Lung (tissue), 16 donors: ENCODE measurements around the gene CD38. TPM values are rescaled to one million over a fixed set of nuclear protein-coding genes. Genes with fewer than 3 reads are reported as not detected.
"Not testable (repeated sequence)": the region's sequence is repeated elsewhere in the genome, so short reads cannot be mapped to it uniquely, and the experiment has no call there.

Experiments used
- ATAC-seq: fragments of 200-7000 bp; cut with Tn5 transposase; one replicate; pipeline ENCODE4 v1.9.1; 2020; ENCODE audit warnings: moderate number of reproducible peaks; ENCODE audit not compliant: insufficient read depth, low FRiP score
- DNase-seq, 3 donors: peaks; one replicate each; pipeline ENCODE4 v3.0.0-alpha.2; 2013 to 2017
- H3K27ac ChIP-seq, 2 donors: one replicate each; pipeline ENCODE4 v1.5.1; 2013; ENCODE audit warnings: mild to moderate bottlenecking in 2 of 2, moderate library complexity in 2 of 2, control low read depth in 1 of 2, inconsistent platforms in 1 of 2, low read depth in 1 of 2, low read length in 1 of 2
- H3K27me3 ChIP-seq, 3 donors: one replicate each; pipeline ENCODE4 v1.5.1; 2013; ENCODE audit warnings: low read length in 2 of 3; ENCODE audit not compliant: control insufficient read depth in 3 of 3, insufficient read depth in 3 of 3
- H3K36me3 ChIP-seq, 4 donors: one replicate each; pipeline ENCODE4 v1.5.1; 2013; ENCODE audit warnings: low read length in 4 of 4, mild to moderate bottlenecking in 1 of 4, moderate library complexity in 1 of 4; ENCODE audit not compliant: control insufficient read depth in 4 of 4, insufficient read depth in 4 of 4
- H3K4me1 ChIP-seq, 5 donors: one replicate each; pipeline ENCODE4 v1.5.1; 2013; ENCODE audit warnings: low read length in 5 of 5, mild to moderate bottlenecking in 2 of 5, moderate library complexity in 1 of 5; ENCODE audit not compliant: control insufficient read depth in 5 of 5, insufficient read depth in 5 of 5
- H3K4me3 ChIP-seq: one replicate; pipeline ENCODE4 v1.5.1; 2013; ENCODE audit warnings: mild to moderate bottlenecking, control low read depth, moderate library complexity
- H3K9ac ChIP-seq, 2 donors: one replicate each; pipeline ENCODE4 v1.5.1; 2013; ENCODE audit warnings: low read length in 2 of 2, control low read depth in 1 of 2; ENCODE audit not compliant: insufficient read depth in 1 of 2
- H3K9me3 ChIP-seq, 4 donors: one replicate each; pipeline ENCODE4 v1.5.1; 2013; ENCODE audit warnings: low read length in 3 of 4, mild to moderate bottlenecking in 1 of 4, moderate library complexity in 1 of 4; ENCODE audit not compliant: control insufficient read depth in 4 of 4, insufficient read depth in 3 of 4
- CTCF ChIP-seq: IDR thresholded peaks from 2 replicates; pipeline ENCODE4 v1.5.1; 2012; ENCODE audit warnings: mild to moderate bottlenecking; ENCODE audit errors: control extremely low read depth, extremely low read depth
- WGBS, 2 donors: extraction: QIAGEN DNeasy Blood & Tissue Kit; methylation state at CpG; one replicate each; pipeline ENCODE4 v1.1.7; 2013; 5-methylcytosine and 5-hydroxymethylcytosine counted together
- long read RNA-seq, 5 donors: transcript quantifications; one replicate each; lab custom pipeline, GENCODE V29; 2026
- polyA plus RNA-seq, 2 donors: library from polyadenylated mRNA; stranded (reverse); fragments of 200-250 nt; gene quantifications; one replicate each; pipeline ENCODE4 v1.2.1, GENCODE V29; 2013
- total RNA-seq, 2 donors: library from RNA; depleted of rRNA in 1 of 2; stranded (reverse); fragments of >200 nt in 1 of 2; gene quantifications; one replicate each; pipeline ENCODE4 v1.2.1, GENCODE V29; 2014 to 2021
- donor health status: control.
- donor health status: control.
- donor health status: Bipolar disorder and iron deficiency.
- donor health status: healthy.
- donor health status: DM: yes; HTN: yes; CAD: no.

Gene CD38
- 10 to 100 TPM in 1 of 2 donors, 1 to 10 TPM in 1; 8.6 to 47.2 TPM for total RNA-seq
- polyA plus RNA-seq: 10 to 100 TPM in 1 of 2 donors, 1 to 10 TPM in 1; 4.8 to 20.2 TPM
- long read RNA-seq, donor 1, full-length matches to known transcripts: 1 of 1 reads
- long read RNA-seq, donor 1, partial matches to known transcripts: 0 of 1 reads
- long read RNA-seq, donor 1, other reads (novel, unspliced or antisense): 0 of 1 reads
- long read RNA-seq, donor 2: 0 reads
- long read RNA-seq, donor 3, full-length matches to known transcripts: 1 of 1 reads
- long read RNA-seq, donor 3, partial matches to known transcripts: 0 of 1 reads
- long read RNA-seq, donor 3, other reads (novel, unspliced or antisense): 0 of 1 reads
- long read RNA-seq, donor 4: 0 reads
- long read RNA-seq, donor 5: 0 reads

GRCh38 chr4:15778289-15779241, at the start of gene CD38:
TSS of gene CD38 (plus strand) at chr4:15778328. CDS start at chr4:15778415, 87 bp downstream.
- Histone ChIP-seq H3K36me3 (no peaks in the 10 kb centered on the region), H3K4me3 (peak within 1 kb of the TSS; percentile 52), H3K4me1 (peaks cover 0 to 11% (median 1%) of the 10 kb centered on the region in 5 donors), H3K9me3 (no peaks in the 10 kb centered on the region), H3K27ac (peak within 1 kb of the TSS; percentile 1 to 42), H3K27me3 (peaks cover 0 to 41% (median 0%) of the 10 kb centered on the region in 3 donors), H3K9ac (peak within 1 kb of the TSS in 1 of 2 donors; percentile 87)
- DNase-seq: peak; percentile 15 to 52 (median 26)
- TF ChIP-seq CTCF: no peak
- peak; percentile 56 for ATAC-seq
- 1% methylated on average over 73 to 76 of the region's 76 CpGs for WGBS, 2 donors

- Histone ChIP-seq H3K4me3 (no peak overlapping the region), H3K27me3 (no peaks in the 10 kb centered on the region), H3K36me3 (no peaks in the 10 kb centered on the region), H3K4me1 (no peaks in the 10 kb centered on the region), H3K27ac (no peak overlapping the region), H3K9ac (no peak overlapping the region), H3K9me3 (peaks cover 0 to 2% (median 0%) of the 10 kb centered on the region in 4 donors)
- DNase-seq (peak in 2 of 3 donors; percentile 61 to 67), ATAC-seq (peak; percentile 80)
- 16 to 27% methylated on average over 3 of the region's 3 CpGs for WGBS, 2 donors
- TF ChIP-seq CTCF: peak; percentile 85
These were observed 48.1 kb upstream of the CD38 start for GRCh38 chr4:15729910-15730533.

- 74 to 76% methylated on average over 5 of the region's 5 CpGs for WGBS, 2 donors
- H3K9me3 ChIP-seq, H3K27ac ChIP-seq, H3K4me3 ChIP-seq, H3K36me3 ChIP-seq, H3K4me1 ChIP-seq, H3K27me3 ChIP-seq, ATAC-seq, H3K9ac ChIP-seq, DNase-seq: not testable (repeated sequence)
These were observed 45.1 kb upstream of the CD38 start for GRCh38 chr4:15733061-15733460.
